ENCODE measurements around the gene ATP5F1A.
"Not testable (repeated sequence)": the region's sequence is repeated elsewhere in the genome, so short reads cannot be mapped to it uniquely, and the experiment has no call there.

The ATP5F1A gene

GRCh38 chr18:46047369-46047768 lies 50.7 kb downstream of the ATP5F1A start:
- DNase-seq (ENCODE audit: low spot score), result not testable (repeated sequence)

GRCh38 chr18:46046688-46047087 lies 51.4 kb downstream of the ATP5F1A start:
- no peak for DNase-seq (ENCODE audit: low spot score)

GRCh38 chr18:46046126-46046525 lies 52.0 kb downstream of the ATP5F1A start:
- no peak for DNase-seq (ENCODE audit: low spot score)

DNA sequence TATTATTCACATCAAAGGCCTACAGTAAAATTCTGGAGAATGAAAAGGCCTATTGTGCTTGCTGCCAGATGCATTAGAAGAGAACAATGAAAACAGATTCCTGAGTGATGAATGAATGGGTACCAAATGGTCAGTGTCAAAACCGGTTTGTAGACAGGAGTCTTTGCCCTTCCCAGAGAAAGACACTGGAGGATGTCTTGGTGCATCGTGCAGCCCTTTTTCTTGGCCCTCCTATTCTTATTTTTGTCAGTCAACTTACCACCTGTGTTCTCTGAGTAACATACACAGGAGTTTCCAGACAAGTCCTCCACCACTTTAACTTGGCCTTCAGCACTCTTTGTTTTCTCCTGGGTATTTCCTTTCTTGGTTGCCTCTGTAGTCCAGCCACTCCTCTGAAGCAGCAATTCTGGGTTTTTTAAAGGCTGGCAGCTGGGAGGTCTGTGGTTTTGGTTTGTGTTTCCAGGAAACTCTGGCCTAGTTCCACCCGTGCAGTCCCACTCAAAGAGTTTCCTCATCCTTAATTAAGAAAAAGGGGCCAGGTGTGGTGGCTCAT lies 55.4 kb downstream of the ATP5F1A start:
- DNase-seq (ENCODE audit: low spot score), result no peak

- no peak for DNase-seq (ENCODE audit: low spot score)
Measured at GRCh38 chr18:46040747-46041104, 57.4 kb downstream of the ATP5F1A start.

DNA sequence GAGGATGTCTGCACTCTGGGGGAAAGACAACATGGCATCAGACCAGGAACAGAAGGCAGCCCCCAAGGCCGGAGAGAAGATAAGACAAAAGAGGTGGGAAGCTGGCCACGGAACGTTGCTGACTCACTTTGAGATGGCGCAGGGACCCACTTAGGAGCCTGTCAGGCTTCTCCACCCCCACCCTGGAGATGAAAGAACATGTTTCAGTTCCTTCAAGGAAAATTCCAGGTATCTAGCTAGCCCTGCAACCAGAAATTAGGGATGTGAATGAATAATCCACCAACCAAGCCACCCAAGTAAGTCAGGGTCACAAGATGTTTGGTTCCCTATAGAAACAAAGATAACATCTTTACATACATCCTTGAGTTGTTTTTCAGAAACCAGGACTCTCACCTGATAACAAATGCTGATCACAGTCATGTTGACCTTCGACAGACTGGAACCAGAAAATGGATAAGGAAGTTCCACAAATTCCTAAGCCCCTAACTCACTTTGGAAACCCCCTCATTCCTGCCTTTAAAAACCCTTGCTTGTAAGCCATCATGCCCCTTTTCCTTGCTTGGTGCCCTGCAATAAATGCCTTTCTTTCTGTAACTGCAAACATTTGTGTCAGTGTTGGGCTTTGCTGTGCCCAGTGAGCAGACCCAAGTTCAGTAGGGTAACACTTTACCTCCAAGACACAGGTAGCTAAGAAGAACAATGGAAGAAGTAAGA lies 57.9 kb downstream of the ATP5F1A start:
- no peak for DNase-seq (ENCODE audit: low spot score)

DNA sequence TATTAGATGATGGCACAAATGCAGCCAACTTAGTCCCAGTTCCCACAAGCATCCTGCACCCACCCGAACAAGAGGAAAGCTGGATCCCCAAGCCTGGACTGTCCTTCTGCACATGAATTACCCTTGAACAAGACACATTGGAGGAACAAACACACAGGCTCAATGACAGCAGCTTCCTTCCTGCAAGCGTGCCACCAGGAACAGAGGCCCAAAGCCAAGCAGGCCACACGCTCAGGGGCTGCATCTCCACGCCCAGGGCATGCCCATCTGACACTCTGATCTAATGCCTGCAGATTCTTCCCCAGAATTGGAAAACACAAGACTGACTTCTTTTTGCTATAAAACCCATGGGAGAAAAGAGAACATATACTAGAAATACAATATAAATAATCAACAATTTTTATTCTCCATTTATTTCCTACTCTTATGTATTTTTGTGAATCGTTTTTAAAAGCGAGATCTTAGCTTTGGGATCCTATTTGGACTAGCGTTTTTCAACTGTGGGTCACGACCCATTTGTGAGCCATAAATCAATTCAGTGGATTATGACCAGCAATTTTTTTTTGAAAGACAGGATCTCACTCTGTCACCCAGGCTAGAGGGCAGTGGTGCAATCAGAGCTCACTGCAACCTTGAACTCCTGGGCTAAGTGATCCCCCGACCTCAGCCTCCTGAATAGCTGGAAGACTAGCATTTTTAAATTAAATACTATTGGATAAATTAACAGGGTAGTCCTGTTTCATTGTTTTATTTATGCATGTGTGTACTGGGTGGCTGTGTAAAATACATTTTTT lies 60.4 kb downstream of the ATP5F1A start:
- DNase-seq (ENCODE audit: low spot score), result no peak

- DNase-seq (ENCODE audit: low spot score), result no peak
Measured at GRCh38 chr18:46035696-46036680, 62.1 kb downstream of the ATP5F1A start.

DNA sequence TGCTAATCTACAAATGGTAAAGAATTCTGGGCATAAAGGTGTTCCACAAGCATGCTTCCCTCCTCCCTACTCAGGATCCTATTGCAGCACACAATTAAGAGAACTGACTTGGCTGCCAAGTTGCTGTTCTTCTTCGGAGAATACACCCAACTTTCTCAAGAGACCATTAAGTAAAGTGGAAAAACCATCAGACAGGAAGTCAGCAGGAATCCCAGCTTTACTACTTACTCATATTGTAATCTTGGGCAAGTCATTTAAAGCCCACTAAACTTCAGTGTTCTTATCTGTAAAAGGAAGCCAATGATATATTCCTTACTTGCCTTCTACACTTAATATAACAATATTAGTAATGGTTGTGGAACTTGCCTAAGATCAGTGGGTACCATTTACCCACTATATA lies 63.9 kb downstream of the ATP5F1A start:
- DNase-seq (ENCODE audit: low spot score), result no peak

GRCh38 chr18:46031741-46032140 lies 66.4 kb downstream of the ATP5F1A start:
- DNase-seq (ENCODE audit: low spot score), result no peak
